Activated naive CD8-positive, alpha-beta T cell treated with anti-CD3 and anti-CD28 coated beads for 36 hours (primary cell): ENCODE results near the gene MRPL23. TPM values are rescaled to one million over a fixed set of nuclear protein-coding genes. Genes with fewer than 3 reads are reported as not detected.
A peak's percentile ranks its signal among the peaks of the same experiment; 100 is the strongest.

Experiments
- DNase-seq: peaks from one replicate; pipeline ENCODE4 v3.0.0; 2021
- H3K27ac Mint-ChIP-seq: one replicate; pipeline ENCODE4 v1.8.0; 2022; ENCODE audit warnings: mild to moderate bottlenecking, moderate library complexity, mixed read lengths
- H3K27me3 Mint-ChIP-seq: one replicate; pipeline ENCODE4 v1.8.0; 2022; ENCODE audit warnings: mild to moderate bottlenecking, mixed read lengths
- H3K36me3 Mint-ChIP-seq: one replicate; pipeline ENCODE4 v1.8.0; 2021; ENCODE audit warnings: mild to moderate bottlenecking, mixed read lengths
- H3K4me1 Mint-ChIP-seq: one replicate; pipeline ENCODE4 v1.8.0; 2021; ENCODE audit warnings: mixed read lengths
- H3K4me3 Mint-ChIP-seq: one replicate; pipeline ENCODE4 v1.8.0; 2022; ENCODE audit warnings: mild to moderate bottlenecking, moderate library complexity, mixed read lengths
- H3K9me3 Mint-ChIP-seq: one replicate; pipeline ENCODE4 v1.8.0; 2022; ENCODE audit warnings: mixed read lengths
- total RNA-seq, 2 experiments: library from RNA; stranded (reverse); gene quantifications; one replicate each; pipeline ENCODE4 v1.2.3, GENCODE V29; 2021

Gene MRPL23
- total RNA-seq, 2 experiments from 2014 or later: 148 to 151 TPM

GRCh38 chr11:1918436-1919315 is 28.5 kb upstream of the MRPL23 start:
- Mint-ChIP-seq H3K4me3 (no peak overlapping the region), H3K27ac (no peak overlapping the region), H3K9me3 (peaks cover 2% of the 10 kb centered on the region), H3K27me3 (peaks cover 3% of the 10 kb centered on the region), H3K36me3 (peaks cover 2% of the 10 kb centered on the region), H3K4me1 (peaks cover 7% of the 10 kb centered on the region)
- DNase-seq: no peak

DNA sequence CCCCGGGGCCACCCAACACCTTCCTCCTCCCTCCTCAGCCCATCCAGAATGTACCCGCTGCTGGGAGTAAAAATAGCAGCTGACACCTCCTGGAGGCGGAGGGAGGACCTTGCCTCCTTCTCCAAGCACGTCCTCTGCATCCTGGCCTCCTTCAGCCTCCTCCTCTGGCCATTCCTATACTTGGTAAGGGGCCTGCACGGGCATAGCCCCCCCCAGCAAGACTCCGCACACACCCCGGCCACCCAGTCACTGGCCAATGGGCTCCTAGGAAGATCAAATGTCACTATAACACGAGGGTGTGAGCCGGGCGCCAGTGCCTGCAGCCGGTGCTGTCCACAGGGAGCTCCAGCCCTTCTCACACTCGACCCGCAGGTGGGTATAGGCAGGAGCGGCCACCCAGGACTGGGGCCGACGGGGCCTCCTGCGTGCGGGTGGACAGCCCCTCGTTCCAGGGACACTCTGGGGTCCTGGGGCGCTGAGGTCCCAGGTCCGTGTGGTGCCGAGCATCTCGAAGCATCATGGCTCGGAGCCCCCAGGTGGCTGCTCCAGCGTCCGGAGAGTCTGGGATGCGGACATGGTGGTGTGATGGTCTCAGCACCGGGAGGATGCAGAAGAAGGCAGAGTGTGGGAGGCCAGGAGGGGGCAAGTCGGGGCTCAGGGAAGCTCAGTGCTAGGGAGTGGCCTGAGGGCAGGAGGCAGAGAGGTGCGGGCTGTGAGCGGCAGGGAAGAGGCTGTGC is 27.6 kb upstream of the MRPL23 start, which contains the start of gene TNNT3:
Gene TNNT3 (plus strand): TSS at position 313 of the 737 bp plus-strand sequence. CDS start 3,172 bp downstream, outside the sequence.
- H3K27ac Mint-ChIP-seq: no peak within 1 kb of the TSS
- H3K36me3 Mint-ChIP-seq: peaks cover 2% of the 10 kb centered on the region
- H3K4me1 Mint-ChIP-seq: peaks cover 7% of the 10 kb centered on the region
- no peak for DNase-seq
- H3K9me3 Mint-ChIP-seq: peaks cover 2% of the 10 kb centered on the region
- H3K27me3 Mint-ChIP-seq: peaks cover 3% of the 10 kb centered on the region
- H3K4me3 Mint-ChIP-seq: no peak within 1 kb of the TSS

DNA sequence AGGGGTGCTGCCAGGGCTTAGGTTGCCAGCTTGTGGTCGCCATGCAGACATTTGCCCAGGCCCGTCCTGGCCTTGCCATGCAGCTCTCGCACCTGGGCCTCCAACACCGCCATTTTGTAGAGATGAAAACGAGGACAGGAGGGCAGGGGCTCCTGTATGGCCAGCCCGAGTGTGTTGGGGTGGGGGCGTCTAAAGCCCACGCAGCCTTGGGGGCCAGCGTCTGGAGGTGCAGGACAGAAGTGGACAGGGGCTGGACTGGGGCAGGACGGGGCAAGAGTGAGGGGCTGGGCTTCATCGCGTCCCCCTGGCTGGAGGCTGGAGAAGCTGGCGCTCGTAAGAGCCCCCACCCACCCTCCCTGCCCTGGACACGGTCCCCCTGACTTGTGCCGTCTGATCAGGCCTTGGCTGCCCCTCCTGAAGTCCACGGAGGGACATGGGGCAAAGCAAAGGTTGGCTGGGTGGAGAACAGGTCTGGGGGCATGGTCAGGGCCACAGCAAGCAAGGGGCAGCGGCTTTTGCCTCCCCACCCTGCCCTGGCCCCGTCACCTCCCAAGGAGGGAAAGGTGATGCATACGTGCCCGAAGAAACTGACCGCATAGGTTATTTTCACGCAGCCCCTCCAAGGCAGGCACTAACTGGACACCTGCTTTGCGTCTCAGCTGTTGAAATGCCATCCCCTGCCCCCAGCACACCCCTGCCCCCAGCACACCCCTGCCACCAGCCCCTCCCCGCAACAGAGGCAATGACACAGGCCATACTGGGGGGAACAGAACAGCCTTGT is 26.8 kb upstream of the MRPL23 start:
- H3K4me3 Mint-ChIP-seq: no peak overlapping the region
- peaks cover 3% of the 10 kb centered on the region for H3K27me3 Mint-ChIP-seq
- H3K9me3 Mint-ChIP-seq: no peaks in the 10 kb centered on the region
- no peak for DNase-seq
- H3K27ac Mint-ChIP-seq: no peak overlapping the region
- peaks cover 2% of the 10 kb centered on the region for H3K36me3 Mint-ChIP-seq
- H3K4me1 Mint-ChIP-seq: peaks cover 7% of the 10 kb centered on the region

DNA sequence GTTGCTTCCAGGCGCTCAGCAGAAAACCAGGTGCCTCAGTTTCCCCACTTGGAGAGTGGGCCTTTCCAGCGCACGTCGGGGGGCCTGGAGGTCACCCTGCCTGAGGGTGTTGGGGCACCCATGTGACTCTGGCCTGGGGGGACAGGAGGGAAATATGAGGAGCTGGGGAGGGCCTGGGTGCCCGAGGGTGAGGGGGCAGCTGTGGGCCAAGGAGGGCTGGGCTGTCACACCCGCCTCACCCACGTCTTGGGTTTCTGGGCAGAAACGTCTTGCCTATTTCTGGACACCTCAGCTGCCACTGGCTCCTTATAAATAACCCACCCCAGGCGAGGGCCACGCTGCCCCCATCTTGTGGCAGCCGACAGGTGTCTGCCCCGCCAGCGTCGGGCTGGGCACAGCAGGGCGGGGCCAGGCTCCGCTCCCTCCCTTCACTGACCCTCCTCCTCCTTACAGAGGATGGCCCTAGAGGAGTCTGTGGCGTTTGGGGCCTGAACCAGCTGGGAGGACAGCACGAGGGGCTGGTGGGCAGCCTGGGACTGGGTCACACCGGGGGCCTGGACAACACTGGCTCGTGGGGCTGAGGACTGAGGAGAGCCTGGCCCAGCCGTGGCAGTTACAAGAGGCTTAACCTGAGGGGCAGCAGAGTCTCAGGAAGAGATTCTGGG is 26.1 kb upstream of the MRPL23 start:
- H3K4me1 Mint-ChIP-seq: peaks cover 3% of the 10 kb centered on the region

GRCh38 chr11:1921574-1922141 is 25.5 kb upstream of the MRPL23 start:
- DNase-seq: no peak
- H3K27ac Mint-ChIP-seq: no peak overlapping the region

More for the DNA sequence above, 26.1 kb upstream of the MRPL23 start:
- Mint-ChIP-seq H3K27me3 (peaks cover 3% of the 10 kb centered on the region), H3K27ac (no peak overlapping the region), H3K9me3 (no peaks in the 10 kb centered on the region), H3K36me3 (no peaks in the 10 kb centered on the region), H3K4me3 (no peak overlapping the region)
- no peak for DNase-seq

GRCh38 chr11:1922481-1923081 is 24.6 kb upstream of the MRPL23 start:
- no peaks in the 10 kb centered on the region for H3K9me3 Mint-ChIP-seq
- H3K27ac Mint-ChIP-seq: no peak overlapping the region
- no peak overlapping the region for H3K4me3 Mint-ChIP-seq
- no peaks in the 10 kb centered on the region for H3K36me3 Mint-ChIP-seq
- no peaks in the 10 kb centered on the region for H3K4me1 Mint-ChIP-seq
- no peak for DNase-seq
- H3K27me3 Mint-ChIP-seq: peaks cover 3% of the 10 kb centered on the region

More at GRCh38 chr11:1921574-1922141, 25.5 kb upstream of the MRPL23 start:
- no peaks in the 10 kb centered on the region for H3K4me1 Mint-ChIP-seq
- peaks cover 3% of the 10 kb centered on the region for H3K27me3 Mint-ChIP-seq
- H3K4me3 Mint-ChIP-seq: no peak overlapping the region
- H3K9me3 Mint-ChIP-seq: no peaks in the 10 kb centered on the region
- no peaks in the 10 kb centered on the region for H3K36me3 Mint-ChIP-seq

DNA sequence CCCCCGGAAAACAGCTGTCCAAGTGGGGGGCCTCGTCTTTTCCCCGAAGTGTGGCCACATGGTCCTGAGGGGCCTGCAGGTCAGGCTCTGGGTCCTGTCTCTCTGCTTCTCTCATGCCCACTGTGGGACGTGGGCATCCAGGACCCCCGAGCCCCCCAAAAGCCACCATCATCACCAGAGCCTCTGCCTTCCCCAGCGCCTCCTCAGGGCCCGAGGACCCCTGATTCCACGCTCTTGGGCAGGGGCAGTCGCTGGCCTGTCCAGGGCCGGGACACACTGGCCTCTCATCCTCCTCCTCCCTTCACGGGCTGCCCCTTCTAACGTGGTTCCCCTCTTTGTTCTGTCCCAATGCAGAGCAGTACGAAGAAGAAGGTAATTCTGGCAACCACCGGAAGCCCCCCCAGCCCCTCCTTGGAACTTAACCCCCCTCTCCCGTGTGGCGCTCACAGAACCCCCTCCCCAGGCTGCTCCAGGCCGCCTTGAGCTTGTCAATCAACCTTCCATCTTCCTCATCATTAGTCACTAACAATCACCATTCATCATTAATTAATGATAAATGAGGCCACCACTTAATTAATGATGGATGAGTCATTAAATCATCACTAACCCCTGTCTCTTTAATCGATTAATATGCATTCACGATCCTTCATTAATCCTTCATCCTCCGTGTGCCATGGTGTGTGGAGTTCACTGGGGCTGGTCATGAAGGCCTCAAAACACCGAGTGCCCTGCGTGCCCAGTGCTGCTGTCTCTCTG is 23.8 kb upstream of the MRPL23 start:
- no peaks in the 10 kb centered on the region for H3K9me3 Mint-ChIP-seq
- H3K36me3 Mint-ChIP-seq: no peaks in the 10 kb centered on the region
- H3K27me3 Mint-ChIP-seq: peaks cover 3% of the 10 kb centered on the region
- no peak overlapping the region for H3K27ac Mint-ChIP-seq
- H3K4me1 Mint-ChIP-seq: no peaks in the 10 kb centered on the region
- no peak for DNase-seq
- H3K4me3 Mint-ChIP-seq: no peak overlapping the region

GRCh38 chr11:1924181-1924580 is 23.0 kb upstream of the MRPL23 start:
- no peak for DNase-seq
- no peaks in the 10 kb centered on the region for H3K9me3 Mint-ChIP-seq
- peaks cover 3% of the 10 kb centered on the region for H3K27me3 Mint-ChIP-seq
- H3K4me3 Mint-ChIP-seq: peak overlapping the region; percentile 5
- H3K4me1 Mint-ChIP-seq: no peaks in the 10 kb centered on the region
- H3K27ac Mint-ChIP-seq: no peak overlapping the region
- no peaks in the 10 kb centered on the region for H3K36me3 Mint-ChIP-seq

- H3K4me3 Mint-ChIP-seq: no peak overlapping the region
- H3K27me3 Mint-ChIP-seq: peaks cover 3% of the 10 kb centered on the region
- no peak for DNase-seq
- H3K4me1 Mint-ChIP-seq: peaks cover 2% of the 10 kb centered on the region
- H3K36me3 Mint-ChIP-seq: no peaks in the 10 kb centered on the region
- no peak overlapping the region for H3K27ac Mint-ChIP-seq
- no peaks in the 10 kb centered on the region for H3K9me3 Mint-ChIP-seq
Measured at GRCh38 chr11:1924646-1925372, 22.3 kb upstream of the MRPL23 start.

- Mint-ChIP-seq H3K9me3 (no peaks in the 10 kb centered on the region), H3K36me3 (no peaks in the 10 kb centered on the region), H3K27me3 (peaks cover 3% of the 10 kb centered on the region), H3K4me1 (peaks cover 4% of the 10 kb centered on the region), H3K4me3 (no peak overlapping the region), H3K27ac (no peak overlapping the region)
- DNase-seq: no peak
Measured at GRCh38 chr11:1925373-1926155, 21.6 kb upstream of the MRPL23 start.

GRCh38 chr11:1926156-1927025 is 20.7 kb upstream of the MRPL23 start:
- H3K36me3 Mint-ChIP-seq: no peaks in the 10 kb centered on the region
- no peaks in the 10 kb centered on the region for H3K9me3 Mint-ChIP-seq
- H3K4me1 Mint-ChIP-seq: peaks cover 6% of the 10 kb centered on the region
- no peak overlapping the region for H3K27ac Mint-ChIP-seq
- DNase-seq: no peak
- no peak overlapping the region for H3K4me3 Mint-ChIP-seq
- H3K27me3 Mint-ChIP-seq: peaks cover 3% of the 10 kb centered on the region
